PC-9 (cell line): ENCODE data around the gene EXOC1. TPM values are rescaled to one million over a fixed set of nuclear protein-coding genes. Genes with fewer than 3 reads are reported as not detected.
A peak's percentile ranks its signal among the peaks of the same experiment; 100 is the strongest.

Experiments used
- BruUV-seq: library from RNA; stranded (reverse); fragments of 400-500 nt; replicated peaks from 2 replicates; lab custom pipeline; 2021; lab: Mats Ljungman, UMichigan
- CTCF ChIA-PET: fragments of 300-600 bp; sonication (Branson Sonifier 250); formaldehyde crosslinking; loops from one replicate; lab custom pipeline; 2022; ENCODE audit warnings: antibody characterized with exemption; lab: Charles Lee
- POLR2A ChIA-PET: fragments of 300-600 bp; sonication (Branson Sonifier 250); formaldehyde crosslinking; loops from one replicate; lab custom pipeline; 2022; ENCODE audit warnings: antibody characterized with exemption; ENCODE audit not compliant: unreplicated experiment; lab: Charles Lee
- DNase-seq, 2 experiments: peaks; one replicate each; pipeline versions ENCODE4 v3.0.0 to v3.0.0-alpha.2; 2015 to 2022; ENCODE audit warnings: mixed read lengths in 1 of 2
- H2AFZ ChIP-seq: fragments of 200-600 bp; sonication (generic); 2 replicates; pipeline ENCODE4 v1.8.1; 2017; ENCODE audit warnings: antibody characterized with exemption
- H3F3A ChIP-seq: fragments of 200-600 bp; sonication (generic); 2 replicates; pipeline ENCODE4 v1.8.1; 2017; ENCODE audit warnings: antibody characterized with exemption, mild to moderate bottlenecking, low read depth; ENCODE audit not compliant: insufficient read depth
- H3K27ac ChIP-seq: fragments of 200-600 bp; sonication (generic); 2 replicates; pipeline ENCODE4 v1.6.1; 2016; ENCODE audit warnings: mixed run types
- H3K27me3 ChIP-seq: fragments of 200-600 bp; sonication (generic); 2 replicates; pipeline ENCODE4 v1.6.1; 2016; ENCODE audit warnings: low read depth, mixed run types; ENCODE audit not compliant: insufficient read depth
- H3K36me3 ChIP-seq: fragments of 200-600 bp; sonication (generic); 2 replicates; pipeline ENCODE4 v1.6.1; 2016; ENCODE audit warnings: low read depth, mixed run types
- H3K4me1 ChIP-seq: fragments of 200-600 bp; sonication (generic); replicated peaks from 2 replicates; pipeline ENCODE4 v1.6.1; 2016; ENCODE audit warnings: mixed run types; ENCODE audit not compliant: insufficient read depth
- H3K4me2 ChIP-seq: fragments of 200-600 bp; sonication (generic); 2 replicates; pipeline ENCODE4 v1.6.1; 2017; ENCODE audit warnings: mixed run types
- H3K4me3 ChIP-seq: fragments of 200-600 bp; sonication (generic); 2 replicates; pipeline ENCODE4 v1.6.1; 2016; ENCODE audit warnings: mixed run types
- H3K79me2 ChIP-seq: fragments of 200-600 bp; sonication (generic); 2 replicates; pipeline ENCODE4 v1.6.1; 2017; ENCODE audit warnings: low read depth, mixed run types
- H3K9me2 ChIP-seq: fragments of 200-600 bp; sonication (generic); 2 replicates; pipeline ENCODE4 v1.8.1; 2017; ENCODE audit warnings: mild to moderate bottlenecking; ENCODE audit not compliant: insufficient read depth
- H3K9me3 ChIP-seq: fragments of 200-600 bp; sonication (generic); 2 replicates; pipeline ENCODE4 v1.8.1; 2016; ENCODE audit warnings: low read depth; ENCODE audit not compliant: insufficient read depth
- H4K20me1 ChIP-seq: fragments of 200-600 bp; sonication (generic); 2 replicates; pipeline ENCODE4 v1.8.1; 2017; ENCODE audit not compliant: insufficient read depth
- EZH2 ChIP-seq: fragments of 200-600 bp; sonication (generic); IDR thresholded peaks from 2 replicates; pipeline ENCODE4 v1.8.0; 2017; ENCODE audit warnings: antibody characterized with exemption, low read depth
- intact Hi-C: fragments of 100-400 bp; cut with micrococcal nuclease; formaldehyde crosslinking; loops from one replicate; pipeline ENCODE4 v1.10.0; 2022; ENCODE audit not compliant: unreplicated experiment
- total RNA-seq: library from RNA; stranded (reverse); gene quantifications from 2 replicates; pipeline ENCODE4 v1.2.3, GENCODE V29; 2021
- TF ChIP-seq, protein P1 (sequence below): fragments of 200-600 bp; sonication (generic); conservative IDR thresholded peaks from 2 replicates; pipeline ENCODE4 v1.6.1; 2017; ENCODE audit warnings: mixed run types, antibody characterized with exemption, mild to moderate bottlenecking, moderate library complexity

EXOC1 gene
- total RNA-seq, 1 experiment from 2014 or later: 27.1 TPM

- POLR2A ChIA-PET: no interaction called here
- Histone ChIP-seq H3K27me3 (no peaks in the 10 kb centered on the region), H3K9me3 (no peaks in the 10 kb centered on the region), H3K27ac (no peak overlapping the region), H3K4me3 (no peak overlapping the region), H3K9me2 (no peaks in the 10 kb centered on the region), H3K4me1 (peaks cover 13% of the 10 kb centered on the region), H3K79me2 (peaks cover 33% of the 10 kb centered on the region), H2AFZ (no peak overlapping the region), H3K36me3 (no peaks in the 10 kb centered on the region), H3F3A (no peaks in the 10 kb centered on the region), H3K4me2 (no peak overlapping the region), H4K20me1 (no peaks in the 10 kb centered on the region)
- BruUV-seq: no TSS peak
- TF ChIP-seq EZH2: no peak
- TF ChIP-seq, protein P1, sequence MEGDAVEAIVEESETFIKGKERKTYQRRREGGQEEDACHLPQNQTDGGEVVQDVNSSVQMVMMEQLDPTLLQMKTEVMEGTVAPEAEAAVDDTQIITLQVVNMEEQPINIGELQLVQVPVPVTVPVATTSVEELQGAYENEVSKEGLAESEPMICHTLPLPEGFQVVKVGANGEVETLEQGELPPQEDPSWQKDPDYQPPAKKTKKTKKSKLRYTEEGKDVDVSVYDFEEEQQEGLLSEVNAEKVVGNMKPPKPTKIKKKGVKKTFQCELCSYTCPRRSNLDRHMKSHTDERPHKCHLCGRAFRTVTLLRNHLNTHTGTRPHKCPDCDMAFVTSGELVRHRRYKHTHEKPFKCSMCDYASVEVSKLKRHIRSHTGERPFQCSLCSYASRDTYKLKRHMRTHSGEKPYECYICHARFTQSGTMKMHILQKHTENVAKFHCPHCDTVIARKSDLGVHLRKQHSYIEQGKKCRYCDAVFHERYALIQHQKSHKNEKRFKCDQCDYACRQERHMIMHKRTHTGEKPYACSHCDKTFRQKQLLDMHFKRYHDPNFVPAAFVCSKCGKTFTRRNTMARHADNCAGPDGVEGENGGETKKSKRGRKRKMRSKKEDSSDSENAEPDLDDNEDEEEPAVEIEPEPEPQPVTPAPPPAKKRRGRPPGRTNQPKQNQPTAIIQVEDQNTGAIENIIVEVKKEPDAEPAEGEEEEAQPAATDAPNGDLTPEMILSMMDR: no peak
- DNase-seq: no peak
- CTCF ChIA-PET: no interaction called here
- intact Hi-C loops: no loop called here
These were observed 4.1 kb downstream of the EXOC1 start for GRCh38 chr4:55857586-55857985.

- Histone ChIP-seq H3K4me3 (no peak overlapping the region), H3F3A (no peaks in the 10 kb centered on the region), H2AFZ (no peak overlapping the region), H3K9me3 (no peaks in the 10 kb centered on the region), H3K27ac (no peak overlapping the region), H3K4me1 (peaks cover 3% of the 10 kb centered on the region), H3K27me3 (no peaks in the 10 kb centered on the region), H3K79me2 (peaks cover 24% of the 10 kb centered on the region), H3K9me2 (no peaks in the 10 kb centered on the region), H3K4me2 (no peak overlapping the region), H3K36me3 (no peaks in the 10 kb centered on the region; the same call in 1 of the 2 replicates), H4K20me1 (no peaks in the 10 kb centered on the region)
- BruUV-seq: no TSS peak
- intact Hi-C loops: loop anchor here (10.0 kb wide), 2 partner anchors 445 to 885 kb away; no protein-coding TSS in a partner anchor
- no peak for TF ChIP-seq EZH2
- TF ChIP-seq, protein P1: no peak
- no peak for DNase-seq
- ChIA-PET CTCF (no interaction called here), POLR2A (no interaction called here)
These were observed 6.3 kb downstream of the EXOC1 start for GRCh38 chr4:55859711-55860110.

DNA sequence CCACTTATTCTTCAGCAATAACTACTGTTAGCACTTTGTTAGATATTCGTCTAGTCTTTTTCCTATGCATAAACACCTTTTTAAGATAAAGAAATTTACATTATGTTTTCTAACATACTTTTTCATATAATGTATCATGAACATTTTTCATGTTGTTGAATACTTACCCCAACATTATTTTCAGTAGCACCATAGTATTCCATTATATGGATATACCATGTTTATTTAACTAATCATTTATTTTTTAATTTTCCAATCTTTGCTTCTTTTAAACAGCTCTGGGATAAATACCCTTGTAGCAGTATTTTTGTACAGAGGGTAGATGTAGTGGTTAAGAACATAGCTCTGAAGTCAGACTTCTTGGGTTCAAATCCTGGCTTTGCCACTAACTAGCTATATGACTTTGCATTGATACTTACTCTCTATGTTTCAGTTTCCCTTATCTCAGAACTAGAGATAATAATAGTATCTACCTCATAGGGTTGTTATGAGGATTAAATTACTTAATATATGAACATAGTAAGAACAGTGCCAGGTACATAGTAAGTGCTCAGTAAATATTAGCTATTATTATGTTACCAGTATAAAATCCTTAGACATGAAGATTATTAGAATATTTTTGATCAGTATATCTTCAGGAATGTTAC, 11.3 kb downstream of the EXOC1 start:
- POLR2A ChIA-PET: no interaction called here
- CTCF ChIA-PET: no interaction called here
- peak overlapping the region; percentile 76 for H3K27ac ChIP-seq

More for the DNA sequence above, 11.3 kb downstream of the EXOC1 start:
- H4K20me1 ChIP-seq: no peaks in the 10 kb centered on the region
- H2AFZ ChIP-seq: no peak overlapping the region
- H3K4me2 ChIP-seq: no peak overlapping the region
- no peaks in the 10 kb centered on the region for H3K79me2 ChIP-seq
- H3K4me3 ChIP-seq: no peak overlapping the region
- no TSS peak for BruUV-seq
- peaks cover 9% of the 10 kb centered on the region for H3K36me3 ChIP-seq
- TF ChIP-seq, protein P1: no peak
- TF ChIP-seq EZH2: no peak
- peaks cover 27% of the 10 kb centered on the region for H3K4me1 ChIP-seq
- intact Hi-C loops: loop anchor here (5.0 to 10.0 kb wide), 4 partner anchors 227 to 890 kb away; partner anchors contain the start of gene NMU
- no peaks in the 10 kb centered on the region for H3K27me3 ChIP-seq
- DNase-seq: no peak
- peaks cover 19% of the 10 kb centered on the region for H3F3A ChIP-seq
- no peaks in the 10 kb centered on the region for H3K9me2 ChIP-seq
- no peaks in the 10 kb centered on the region for H3K9me3 ChIP-seq
